ENCODE data around the gene MGA. TPM values are rescaled to one million over a fixed set of nuclear protein-coding genes. Genes with fewer than 3 reads are reported as not detected.

Gene MGA
- total RNA-seq, 1 donor from 2014 or later = 25.3 TPM

- H3K27me3 ChIP-seq = no peaks in the 10 kb centered on the region
- no peaks in the 10 kb centered on the region for H3K9me3 ChIP-seq
- H3K4me3 ChIP-seq = no peak overlapping the region
- H3K36me3 ChIP-seq = peaks cover 36 to 64% of the 10 kb centered on the region in 2 donors
- DNase-seq (ENCODE audit: low spot score in 2 of 2) = no peak
- no peak overlapping the region for H3K27ac ChIP-seq
- H3K4me1 ChIP-seq = no peaks in the 10 kb centered on the region
- intact Hi-C loops (cut with DNase I) = no loop called here
- no peak for TF ChIP-seq CTCF (IDR thresholded peaks at IDR 0.05)
Observed at GRCh38 chr15:41813426-41813825, 153.2 kb downstream of the MGA start.

GRCh38 chr15:41814534-41814933 is 154.3 kb downstream of the MGA start:
- Histone ChIP-seq H3K36me3 (peaks cover 45 to 72% of the 10 kb centered on the region in 2 donors), H3K27me3 (no peaks in the 10 kb centered on the region), H3K4me1 (no peaks in the 10 kb centered on the region), H3K27ac (no peak overlapping the region), H3K4me3 (no peak overlapping the region), H3K9me3 (no peaks in the 10 kb centered on the region)
- TF ChIP-seq CTCF (IDR thresholded peaks at IDR 0.05) = no peak
- intact Hi-C loops (cut with DNase I) = no loop called here
- no peak for DNase-seq (ENCODE audit: low spot score in 2 of 2)

GRCh38 chr15:41816788-41817187 is 156.6 kb downstream of the MGA start:
- DNase-seq (ENCODE audit: low spot score in 2 of 2) = no peak
- intact Hi-C loops (cut with DNase I) = no loop called here
- Histone ChIP-seq H3K9me3 (no peaks in the 10 kb centered on the region), H3K4me3 (no peak overlapping the region), H3K36me3 (peaks cover 49 to 93% of the 10 kb centered on the region in 2 donors), H3K4me1 (no peaks in the 10 kb centered on the region), H3K27ac (no peak overlapping the region), H3K27me3 (no peaks in the 10 kb centered on the region)
- no peak for TF ChIP-seq CTCF (IDR thresholded peaks at IDR 0.05)

GRCh38 chr15:41817327-41817726 is 157.1 kb downstream of the MGA start:
- Histone ChIP-seq H3K36me3 (peaks cover 50 to 94% of the 10 kb centered on the region in 2 donors), H3K4me1 (no peaks in the 10 kb centered on the region), H3K4me3 (no peak overlapping the region), H3K27me3 (no peaks in the 10 kb centered on the region), H3K27ac (no peak overlapping the region), H3K9me3 (no peaks in the 10 kb centered on the region)
- intact Hi-C loops (cut with DNase I) = no loop called here
- TF ChIP-seq CTCF (IDR thresholded peaks at IDR 0.05) = no peak
- DNase-seq (ENCODE audit: low spot score in 2 of 2) = no peak

GRCh38 chr15:41817781-41818180 is 157.6 kb downstream of the MGA start:
- no peak for DNase-seq (ENCODE audit: low spot score in 2 of 2)
- peaks cover 50 to 94% of the 10 kb centered on the region in 2 donors for H3K36me3 ChIP-seq
- H3K27ac ChIP-seq = no peak overlapping the region
- H3K4me3 ChIP-seq = no peak overlapping the region
- no peaks in the 10 kb centered on the region for H3K9me3 ChIP-seq
- intact Hi-C loops (cut with DNase I) = no loop called here
- H3K4me1 ChIP-seq = no peaks in the 10 kb centered on the region
- TF ChIP-seq CTCF (IDR thresholded peaks at IDR 0.05) = no peak
- no peaks in the 10 kb centered on the region for H3K27me3 ChIP-seq

- intact Hi-C loops (cut with DNase I) = loop anchor here (10.0 kb wide), 1 partner anchor 265 kb away; the partner anchor contains the start of gene TYRO3
- no peaks in the 10 kb centered on the region for H3K27me3 ChIP-seq
- peaks cover 59 to 95% of the 10 kb centered on the region in 2 donors for H3K36me3 ChIP-seq
- no peaks in the 10 kb centered on the region for H3K9me3 ChIP-seq
- H3K4me3 ChIP-seq = no peak overlapping the region
- H3K27ac ChIP-seq = no peak overlapping the region
- H3K4me1 ChIP-seq = no peaks in the 10 kb centered on the region
- no peak for DNase-seq (ENCODE audit: low spot score in 2 of 2)
- no peak for TF ChIP-seq CTCF (IDR thresholded peaks at IDR 0.05)
Observed at GRCh38 chr15:41819455-41820050, 159.3 kb downstream of the MGA start.

Measured in ascending aorta (tissue), 2 donors.